ENCODE results near the gene FUT2.

DNA sequence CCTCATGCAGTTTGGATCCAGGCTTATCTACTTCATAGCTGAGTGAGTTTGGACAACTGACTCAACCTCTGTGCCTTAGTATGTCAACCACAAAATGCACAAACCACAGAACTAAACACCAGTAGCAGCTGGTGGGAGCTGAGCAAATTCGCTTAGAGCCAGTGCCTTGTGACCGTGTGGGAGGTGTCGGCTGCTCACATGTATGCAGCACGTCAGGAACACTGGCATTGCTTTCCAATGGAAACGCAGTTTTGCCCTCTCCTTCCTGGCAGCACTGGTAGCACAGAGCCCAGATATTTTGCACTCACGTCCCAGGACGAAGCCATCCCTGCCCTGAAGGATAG, 14.7 kb upstream of the FUT2 start:
- TF ChIP-seq POLR2AphosphoS5 (IDR thresholded peaks at IDR 0.05), result no peak
- TF ChIP-seq, protein P1, sequence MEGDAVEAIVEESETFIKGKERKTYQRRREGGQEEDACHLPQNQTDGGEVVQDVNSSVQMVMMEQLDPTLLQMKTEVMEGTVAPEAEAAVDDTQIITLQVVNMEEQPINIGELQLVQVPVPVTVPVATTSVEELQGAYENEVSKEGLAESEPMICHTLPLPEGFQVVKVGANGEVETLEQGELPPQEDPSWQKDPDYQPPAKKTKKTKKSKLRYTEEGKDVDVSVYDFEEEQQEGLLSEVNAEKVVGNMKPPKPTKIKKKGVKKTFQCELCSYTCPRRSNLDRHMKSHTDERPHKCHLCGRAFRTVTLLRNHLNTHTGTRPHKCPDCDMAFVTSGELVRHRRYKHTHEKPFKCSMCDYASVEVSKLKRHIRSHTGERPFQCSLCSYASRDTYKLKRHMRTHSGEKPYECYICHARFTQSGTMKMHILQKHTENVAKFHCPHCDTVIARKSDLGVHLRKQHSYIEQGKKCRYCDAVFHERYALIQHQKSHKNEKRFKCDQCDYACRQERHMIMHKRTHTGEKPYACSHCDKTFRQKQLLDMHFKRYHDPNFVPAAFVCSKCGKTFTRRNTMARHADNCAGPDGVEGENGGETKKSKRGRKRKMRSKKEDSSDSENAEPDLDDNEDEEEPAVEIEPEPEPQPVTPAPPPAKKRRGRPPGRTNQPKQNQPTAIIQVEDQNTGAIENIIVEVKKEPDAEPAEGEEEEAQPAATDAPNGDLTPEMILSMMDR (IDR thresholded peaks at IDR 0.05 in 8 of 11, conservative IDR thresholded peaks at IDR 0.05 in 3 of 11), result no peak
